ENCODE measurements around the gene GALNT11.

The GALNT11 gene

GRCh38 chr7:152121432-152121831, 96.0 kb downstream of the GALNT11 start:
- DNase-seq, result no peak

GRCh38 chr7:152122540-152122939, 97.1 kb downstream of the GALNT11 start:
- DNase-seq, result no peak

GRCh38 chr7:152126741-152127140, 101.3 kb downstream of the GALNT11 start:
- DNase-seq, result no peak

GRCh38 chr7:152127229-152127628, 101.8 kb downstream of the GALNT11 start:
- no peak for DNase-seq

GRCh38 chr7:152128252-152128651, 102.8 kb downstream of the GALNT11 start:
- no peak for DNase-seq

GRCh38 chr7:152128741-152129461, 103.4 kb downstream of the GALNT11 start:
- DNase-seq, result no peak

GRCh38 chr7:152129682-152130081, 104.2 kb downstream of the GALNT11 start:
- DNase-seq, result no peak

- DNase-seq, result no peak
These were observed 105.5 kb downstream of the GALNT11 start for GRCh38 chr7:152130658-152131590.

GRCh38 chr7:152131981-152132494, 106.6 kb downstream of the GALNT11 start:
- DNase-seq, result no peak

GRCh38 chr7:152132812-152133211, 107.3 kb downstream of the GALNT11 start:
- DNase-seq, result no peak

- DNase-seq, result no peak
These were observed 108.3 kb downstream of the GALNT11 start for GRCh38 chr7:152133804-152134203.

GRCh38 chr7:152136686-152137085, 111.2 kb downstream of the GALNT11 start:
- DNase-seq, result no peak

GRCh38 chr7:152137476-152138025, 112.1 kb downstream of the GALNT11 start:
- DNase-seq, result no peak

GRCh38 chr7:152140067-152140466, 114.6 kb downstream of the GALNT11 start:
- DNase-seq, result no peak

- no peak for DNase-seq
These were observed 115.1 kb downstream of the GALNT11 start for GRCh38 chr7:152140560-152140959.

- DNase-seq, result peak; percentile 13
These were observed 117.6 kb downstream of the GALNT11 start for GRCh38 chr7:152142976-152143595.

- DNase-seq, result peak; percentile 40
These were observed 119.2 kb downstream of the GALNT11 start for GRCh38 chr7:152144557-152145245.

GRCh38 chr7:152145853-152146466, 120.5 kb downstream of the GALNT11 start:
- DNase-seq, result peak; percentile 56

GRCh38 chr7:152148706-152149105, 123.2 kb downstream of the GALNT11 start:
- DNase-seq, result no peak

- DNase-seq, result no peak
These were observed 123.9 kb downstream of the GALNT11 start for GRCh38 chr7:152149363-152149762.

GRCh38 chr7:152152267-152152666, 126.8 kb downstream of the GALNT11 start:
- no peak for DNase-seq
